Keratinocyte (primary cell): ENCODE results near the gene SFXN1. TPM values are rescaled to one million over a fixed set of nuclear protein-coding genes. Genes with fewer than 3 reads are reported as not detected.

Source experiments
- DNase-seq: peaks from one replicate; pipeline ENCODE4 v3.0.0-alpha.2; 2011; ENCODE audit warnings: low read depth, missing footprints, low spot score
- FAIRE-seq: peaks from 2 replicates; lab custom pipeline; 2011; peaks lifted over from hg19 to GRCh38; lab: Jason Lieb, UNC
- H2AFZ ChIP-seq: 2 replicates; pipeline ENCODE4 v1.6.0; 2012; ENCODE audit warnings: low read length, control low read depth, inconsistent platforms; ENCODE audit not compliant: control insufficient read depth
- H3K27ac ChIP-seq: 2 replicates; pipeline ENCODE4 v1.5.1; 2011; ENCODE audit warnings: low read length; ENCODE audit not compliant: control insufficient read depth, insufficient read depth
- H3K27me3 ChIP-seq: 3 replicates; pipeline ENCODE4 v1.6.0; 2011; ENCODE audit warnings: low read length; ENCODE audit not compliant: control insufficient read depth, insufficient read depth; ENCODE audit errors: extremely low read depth
- H3K36me3 ChIP-seq, 2 experiments: 2 replicates in 1 of 2; 3 replicates in 1 of 2; pipeline ENCODE4 v1.5.1; 2011; ENCODE audit warnings: low read length in 2 of 2, mild to moderate bottlenecking in 1 of 2; ENCODE audit not compliant: control insufficient read depth in 2 of 2, insufficient read depth in 2 of 2; ENCODE audit errors: extremely low read depth in 1 of 2
- H3K4me1 ChIP-seq: 3 replicates; pipeline ENCODE4 v1.5.1; 2011; ENCODE audit warnings: low read length; ENCODE audit not compliant: control insufficient read depth, insufficient read depth; ENCODE audit errors: extremely low read depth
- H3K4me2 ChIP-seq: 3 replicates; pipeline ENCODE4 v1.6.0; 2011; ENCODE audit warnings: low read depth, low read length; ENCODE audit not compliant: control insufficient read depth, insufficient read depth; ENCODE audit errors: extremely low read depth
- H3K4me3 ChIP-seq, 3 experiments: fragments of 200-600 bp in 1 of 3; sonication (generic) in 1 of 3; 2 replicates in 2 of 3; 3 replicates in 1 of 3; pipeline ENCODE4 v1.5.1; 2011 to 2016; ENCODE audit warnings: low read length in 3 of 3, mild to moderate bottlenecking in 3 of 3, control low read depth in 2 of 3, inconsistent platforms in 1 of 3, low read depth in 1 of 3, mixed read lengths in 1 of 3, mixed run types in 1 of 3, moderate library complexity in 1 of 3; ENCODE audit not compliant: control insufficient read depth in 2 of 3, insufficient read depth in 2 of 3; ENCODE audit errors: extremely low read depth in 1 of 3
- H3K79me2 ChIP-seq: 2 replicates; pipeline ENCODE4 v1.6.0; 2012; ENCODE audit warnings: low read length; ENCODE audit not compliant: control insufficient read depth, insufficient read depth
- H3K9ac ChIP-seq: 3 replicates; pipeline ENCODE4 v1.6.0; 2011; ENCODE audit warnings: low read length; ENCODE audit not compliant: control insufficient read depth, insufficient read depth; ENCODE audit errors: extremely low read depth
- H3K9me1 ChIP-seq: 3 replicates; pipeline ENCODE4 v1.6.0; 2011; ENCODE audit warnings: low read length; ENCODE audit not compliant: control insufficient read depth, insufficient read depth; ENCODE audit errors: extremely low read depth
- H3K9me3 ChIP-seq: 2 replicates; pipeline ENCODE4 v1.5.1; 2012; ENCODE audit warnings: low read depth, low read length; ENCODE audit not compliant: control insufficient read depth
- H4K20me1 ChIP-seq: 3 replicates; pipeline ENCODE4 v1.6.0; 2011; ENCODE audit warnings: low read length; ENCODE audit not compliant: control insufficient read depth, insufficient read depth; ENCODE audit errors: extremely low read depth
- CTCF ChIP-seq, 3 experiments: IDR thresholded peaks in 1 of 3; conservative IDR thresholded peaks in 1 of 3; optimal IDR thresholded peaks in 1 of 3; 2 replicates in 2 of 3; 3 replicates in 1 of 3; pipeline versions ENCODE3 to v1.5.1; 2011; ENCODE audit warnings: low read length in 3 of 3, mild to moderate bottlenecking in 3 of 3, moderate library complexity in 2 of 3, control low read depth in 1 of 3, inconsistent platforms in 1 of 3; ENCODE audit not compliant: insufficient read depth in 2 of 3; ENCODE audit errors: extremely low read depth in 1 of 3
- EZH2 ChIP-seq: IDR thresholded peaks from one replicate; pipeline ENCODE4 v1.6.1; 2012; ENCODE audit warnings: inconsistent platforms, mild to moderate bottlenecking, low read length, moderate library complexity
- dilution Hi-C: fragments of 300-500 bp; cut with MboI; formaldehyde crosslinking; loops from one replicate; pipeline ENCODE4 v1.7.0; 2020; ENCODE audit warnings: low sequenced_read_pairs; ENCODE audit not compliant: extremely low pct_ligation_motif_present
- polyA plus RNA-seq, 5 experiments: library from polyadenylated mRNA; depleted of rRNA in 3 of 5; stranded (reverse) in 3 of 5; stranded (forward) in 1 of 5; unstranded in 1 of 5; fragments of >200 nt; gene quantifications; 1 replicate in 1 of 5; 2 replicates in 3 of 5; 3 replicates in 1 of 5; pipeline versions ENCODE4 v1.2.1 to v1.2.3, GENCODE V29; 2011 to 2012; ENCODE audit warnings: missing spikeins in 2 of 5, low read depth in 1 of 5, low replicate concordance in 1 of 5

SFXN1 gene
- polyA plus RNA-seq, 1 donor (not counting 4 experiments of a cell fraction or from before 2014, with no cell fraction given), result 80.8 TPM

GRCh38 chr5:175561085-175561484, 82.7 kb downstream of the SFXN1 start:
- H3K27me3 ChIP-seq, result no peaks in the 10 kb centered on the region
- no peak overlapping the region for H3K27ac ChIP-seq
- dilution Hi-C loops, result no loop called here

GRCh38 chr5:175564716-175565115, 86.4 kb downstream of the SFXN1 start:
- Histone ChIP-seq H3K36me3 (no peaks in the 10 kb centered on the region), H3K27ac (no peak overlapping the region), H3K27me3 (no peaks in the 10 kb centered on the region), H3K4me1 (no peaks in the 10 kb centered on the region), H2AFZ (no peak overlapping the region), H3K79me2 (no peaks in the 10 kb centered on the region), H3K4me2 (no peak overlapping the region), H3K9me1 (no peaks in the 10 kb centered on the region), H4K20me1 (no peaks in the 10 kb centered on the region), H3K4me3 (no peak overlapping the region), H3K9ac (no peak overlapping the region), H3K9me3 (no peaks in the 10 kb centered on the region)
- TF ChIP-seq CTCF (optimal IDR thresholded peaks at IDR 0.05 in 1 of 3, IDR thresholded peaks at IDR 0.05 in 1 of 3, conservative IDR thresholded peaks at IDR 0.05 in 1 of 3; ENCODE audit: extremely low read depth in 1 of 3, insufficient read depth in 2 of 3, low read length in 3 of 3), result no peak
- no peak for TF ChIP-seq EZH2
- dilution Hi-C loops, result no loop called here
- DNase-seq (no peak), FAIRE-seq (no peak)

More at GRCh38 chr5:175561085-175561484, 82.7 kb downstream of the SFXN1 start:
- Histone ChIP-seq H3K4me2 (no peak overlapping the region), H3K9ac (no peak overlapping the region), H3K4me3 (no peak overlapping the region), H2AFZ (no peak overlapping the region), H3K36me3 (no peaks in the 10 kb centered on the region), H3K9me1 (no peaks in the 10 kb centered on the region), H3K4me1 (no peaks in the 10 kb centered on the region), H3K79me2 (no peaks in the 10 kb centered on the region), H3K9me3 (no peaks in the 10 kb centered on the region), H4K20me1 (no peaks in the 10 kb centered on the region)
- FAIRE-seq, result no peak
- no peak for DNase-seq
- TF ChIP-seq EZH2, result no peak

- Histone ChIP-seq H3K36me3 (no peaks in the 10 kb centered on the region), H3K79me2 (no peaks in the 10 kb centered on the region), H3K9me3 (no peaks in the 10 kb centered on the region), H3K27ac (no peak overlapping the region), H3K4me1 (no peaks in the 10 kb centered on the region), H3K9ac (no peak overlapping the region), H2AFZ (no peak overlapping the region), H3K9me1 (no peaks in the 10 kb centered on the region), H3K4me3 (no peak overlapping the region), H3K27me3 (no peaks in the 10 kb centered on the region), H4K20me1 (no peaks in the 10 kb centered on the region), H3K4me2 (no peak overlapping the region)
- TF ChIP-seq CTCF (optimal IDR thresholded peaks at IDR 0.05 in 1 of 3, IDR thresholded peaks at IDR 0.05 in 1 of 3, conservative IDR thresholded peaks at IDR 0.05 in 1 of 3; ENCODE audit: extremely low read depth in 1 of 3, insufficient read depth in 2 of 3, low read length in 3 of 3) (no peak), EZH2 (no peak)
- dilution Hi-C loops, result no loop called here
- FAIRE-seq (no peak), DNase-seq (no peak)
Measured at GRCh38 chr5:175566697-175567096, 88.3 kb downstream of the SFXN1 start.
